ENCODE measurements around the gene NFIB.

The NFIB gene

GRCh38 chr9:14218253-14218652, 95.7 kb downstream of the NFIB start:
- in situ Hi-C loops (cut with MboI; ENCODE audit: low sequenced_read_pairs): no loop called here

GRCh38 chr9:14216612-14217194, 97.2 kb downstream of the NFIB start:
- in situ Hi-C loops (cut with MboI; ENCODE audit: low sequenced_read_pairs): no loop called here

GRCh38 chr9:14215614-14216013, 98.3 kb downstream of the NFIB start:
- in situ Hi-C loops (cut with MboI; ENCODE audit: low sequenced_read_pairs): no loop called here

- in situ Hi-C loops (cut with MboI; ENCODE audit: low sequenced_read_pairs): no loop called here
Measured at GRCh38 chr9:14214693-14215092, 99.2 kb downstream of the NFIB start.

- in situ Hi-C loops (cut with MboI; ENCODE audit: low sequenced_read_pairs): no loop called here
Measured at GRCh38 chr9:14214065-14214684, 99.8 kb downstream of the NFIB start.

GRCh38 chr9:14213504-14213903, 100.4 kb downstream of the NFIB start:
- in situ Hi-C loops (cut with MboI; ENCODE audit: low sequenced_read_pairs): no loop called here

- in situ Hi-C loops (cut with MboI; ENCODE audit: low sequenced_read_pairs): no loop called here
Measured at GRCh38 chr9:14212697-14213420, 101.1 kb downstream of the NFIB start.

GRCh38 chr9:14212077-14212476, 101.9 kb downstream of the NFIB start:
- in situ Hi-C loops (cut with MboI; ENCODE audit: low sequenced_read_pairs): no loop called here

GRCh38 chr9:14211564-14211963, 102.4 kb downstream of the NFIB start:
- in situ Hi-C loops (cut with MboI; ENCODE audit: low sequenced_read_pairs): no loop called here

- in situ Hi-C loops (cut with MboI; ENCODE audit: low sequenced_read_pairs): no loop called here
Measured at GRCh38 chr9:14210428-14210827, 103.5 kb downstream of the NFIB start.

- in situ Hi-C loops (cut with MboI; ENCODE audit: low sequenced_read_pairs): no loop called here
Measured at GRCh38 chr9:14209399-14210345, 104.3 kb downstream of the NFIB start.

GRCh38 chr9:14207352-14207995, 106.5 kb downstream of the NFIB start:
- in situ Hi-C loops (cut with MboI; ENCODE audit: low sequenced_read_pairs): no loop called here

- in situ Hi-C loops (cut with MboI; ENCODE audit: low sequenced_read_pairs): no loop called here
Measured at GRCh38 chr9:14205463-14205862, 108.5 kb downstream of the NFIB start.

GRCh38 chr9:14203356-14204056, 110.4 kb downstream of the NFIB start:
- in situ Hi-C loops (cut with MboI; ENCODE audit: low sequenced_read_pairs): no loop called here

- in situ Hi-C loops (cut with MboI; ENCODE audit: low sequenced_read_pairs): no loop called here
Measured at GRCh38 chr9:14198841-14199455, 115.0 kb downstream of the NFIB start.

GRCh38 chr9:14198047-14198840, 115.7 kb downstream of the NFIB start:
- in situ Hi-C loops (cut with MboI; ENCODE audit: low sequenced_read_pairs): no loop called here

GRCh38 chr9:14197325-14197858, 116.5 kb downstream of the NFIB start:
- in situ Hi-C loops (cut with MboI; ENCODE audit: low sequenced_read_pairs): no loop called here

GRCh38 chr9:14193328-14193990, 120.5 kb downstream of the NFIB start:
- in situ Hi-C loops (cut with MboI; ENCODE audit: low sequenced_read_pairs): no loop called here

Data from HL-60/S4 (cell line).